Transverse colon (tissue), 4 donors: ENCODE data around the gene RAB3A.

ENCODE experiments used
- EP300 ChIP-seq: sonication (generic); formaldehyde crosslinking; IDR thresholded peaks from one replicate; pipeline ENCODE4 v1.6.1; 2017; ENCODE audit warnings: antibody characterized with exemption, low read depth
- POLR2A ChIP-seq: fragments of 450-650 bp; IDR thresholded peaks from one replicate; pipeline ENCODE4 v1.6.1; 2016; ENCODE audit warnings: antibody characterized with exemption, mild to moderate bottlenecking, moderate library complexity
- POLR2AphosphoS5 ChIP-seq, 3 donors: sonication (generic); formaldehyde crosslinking; IDR thresholded peaks; one replicate each; pipeline ENCODE4 v1.6.1; 2016; ENCODE audit warnings: antibody characterized with exemption in 3 of 3
- TF ChIP-seq, protein P1 (sequence below), 5 experiments: fragments of 200-600 bp in 3 of 5; fragments of 450-650 bp in 2 of 5; sonication (generic) in 3 of 5; IDR thresholded peaks; 1 replicate in 2 of 5; 2 replicates in 3 of 5; pipeline ENCODE4 v1.5.1; 2016 to 2017; ENCODE audit warnings: antibody characterized with exemption in 5 of 5, inconsistent platforms in 3 of 5, mild to moderate bottlenecking in 2 of 5, moderate library complexity in 1 of 5

DNA sequence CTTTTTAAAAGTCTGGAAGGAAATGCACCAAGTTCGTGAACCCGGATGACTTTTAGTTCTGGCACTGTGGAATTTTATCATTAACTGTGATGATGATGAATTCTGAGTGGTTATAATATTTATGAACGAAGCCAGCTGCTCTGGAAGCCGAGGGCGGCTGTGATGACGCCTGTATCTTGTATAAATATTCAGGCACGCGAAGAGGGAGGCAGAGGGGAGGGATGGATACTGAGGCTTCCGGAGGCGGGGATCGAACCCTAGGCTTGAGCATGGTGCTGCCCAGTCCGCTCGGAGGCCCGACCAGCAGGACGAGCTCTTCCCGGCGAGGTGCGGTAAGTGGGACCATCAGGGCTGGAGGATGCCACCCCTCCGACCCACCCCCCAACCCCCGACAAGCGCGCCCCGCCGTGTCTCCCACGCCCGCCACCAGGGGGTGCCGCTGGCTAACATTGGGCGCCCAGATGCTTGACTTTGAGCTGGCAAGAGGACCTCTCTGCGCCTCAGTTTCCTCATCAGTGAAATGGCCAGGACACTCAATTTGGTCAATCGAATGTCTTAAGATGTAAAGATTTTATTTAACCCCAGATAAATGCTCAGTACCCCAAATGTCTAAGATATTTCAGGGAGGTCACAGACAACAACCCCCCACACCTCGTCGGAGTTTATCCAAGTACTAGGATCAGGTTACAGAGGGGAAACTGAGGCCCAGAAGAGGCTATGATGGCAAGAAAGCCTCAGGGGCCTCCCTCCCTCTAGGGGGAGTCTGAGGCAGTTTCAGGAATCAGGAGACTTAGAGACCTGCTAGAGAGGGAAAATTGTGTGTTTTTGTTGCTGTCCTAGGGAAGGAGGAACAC lies 4.5 kb upstream of the RAB3A start:
- no peak for TF ChIP-seq POLR2A
- TF ChIP-seq POLR2AphosphoS5 (IDR thresholded peaks at IDR 0.05): no peak
- no peak for TF ChIP-seq EP300
- TF ChIP-seq, protein P1, sequence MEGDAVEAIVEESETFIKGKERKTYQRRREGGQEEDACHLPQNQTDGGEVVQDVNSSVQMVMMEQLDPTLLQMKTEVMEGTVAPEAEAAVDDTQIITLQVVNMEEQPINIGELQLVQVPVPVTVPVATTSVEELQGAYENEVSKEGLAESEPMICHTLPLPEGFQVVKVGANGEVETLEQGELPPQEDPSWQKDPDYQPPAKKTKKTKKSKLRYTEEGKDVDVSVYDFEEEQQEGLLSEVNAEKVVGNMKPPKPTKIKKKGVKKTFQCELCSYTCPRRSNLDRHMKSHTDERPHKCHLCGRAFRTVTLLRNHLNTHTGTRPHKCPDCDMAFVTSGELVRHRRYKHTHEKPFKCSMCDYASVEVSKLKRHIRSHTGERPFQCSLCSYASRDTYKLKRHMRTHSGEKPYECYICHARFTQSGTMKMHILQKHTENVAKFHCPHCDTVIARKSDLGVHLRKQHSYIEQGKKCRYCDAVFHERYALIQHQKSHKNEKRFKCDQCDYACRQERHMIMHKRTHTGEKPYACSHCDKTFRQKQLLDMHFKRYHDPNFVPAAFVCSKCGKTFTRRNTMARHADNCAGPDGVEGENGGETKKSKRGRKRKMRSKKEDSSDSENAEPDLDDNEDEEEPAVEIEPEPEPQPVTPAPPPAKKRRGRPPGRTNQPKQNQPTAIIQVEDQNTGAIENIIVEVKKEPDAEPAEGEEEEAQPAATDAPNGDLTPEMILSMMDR (IDR thresholded peaks at IDR 0.05): peak; percentile 38 to 77 (median 72)
